ENCODE data around the gene CDC42SE1.

The CDC42SE1 gene

GRCh38 chr1:151026460-151026859 lies 33.0 kb downstream of the CDC42SE1 start:
- Histone ChIP-seq H3K27me3 (replicated peaks; ENCODE audit: control insufficient read depth, insufficient read depth, low read length) (no peaks in the 10 kb centered on the region), H3K4me3 (replicated peaks; ENCODE audit: low read depth, low read length) (no peak overlapping the region), H3K36me3 (ENCODE audit: control insufficient read depth, insufficient read depth, low read length) (peaks cover 7% of the 10 kb centered on the region)
- TF ChIP-seq CTCF (IDR thresholded peaks at IDR 0.05; ENCODE audit: insufficient read depth, low read length, poor library complexity, severe bottlenecking), result no peak
- DNase-seq (ENCODE audit: extremely low read depth, insufficient read length), result no peak

GRCh38 chr1:151024540-151025146 lies 34.8 kb downstream of the CDC42SE1 start:
- DNase-seq (ENCODE audit: extremely low read depth, insufficient read length), result peak; percentile 31
- peak; percentile 82 for TF ChIP-seq CTCF (IDR thresholded peaks at IDR 0.05; ENCODE audit: insufficient read depth, low read length, poor library complexity, severe bottlenecking)
- no peaks in the 10 kb centered on the region for H3K27me3 ChIP-seq (replicated peaks; ENCODE audit: control insufficient read depth, insufficient read depth, low read length)
- peaks cover 7% of the 10 kb centered on the region for H3K36me3 ChIP-seq (ENCODE audit: control insufficient read depth, insufficient read depth, low read length)
- no peak overlapping the region for H3K4me3 ChIP-seq (replicated peaks; ENCODE audit: low read depth, low read length)

GRCh38 chr1:151013518-151013917 lies 45.9 kb downstream of the CDC42SE1 start:
- no peaks in the 10 kb centered on the region for H3K27me3 ChIP-seq (replicated peaks; ENCODE audit: control insufficient read depth, insufficient read depth, low read length)
- no peak overlapping the region for H3K4me3 ChIP-seq (replicated peaks; ENCODE audit: low read depth, low read length)
- no peak for TF ChIP-seq CTCF (IDR thresholded peaks at IDR 0.05; ENCODE audit: insufficient read depth, low read length, poor library complexity, severe bottlenecking)
- no peak for DNase-seq (ENCODE audit: extremely low read depth, insufficient read length)
- no peaks in the 10 kb centered on the region for H3K36me3 ChIP-seq (ENCODE audit: control insufficient read depth, insufficient read depth, low read length)

- no peaks in the 10 kb centered on the region for H3K27me3 ChIP-seq (replicated peaks; ENCODE audit: control insufficient read depth, insufficient read depth, low read length)
- DNase-seq (ENCODE audit: extremely low read depth, insufficient read length), result no peak
- no peak for TF ChIP-seq CTCF (IDR thresholded peaks at IDR 0.05; ENCODE audit: insufficient read depth, low read length, poor library complexity, severe bottlenecking)
- no peaks in the 10 kb centered on the region for H3K36me3 ChIP-seq (ENCODE audit: control insufficient read depth, insufficient read depth, low read length)
- no peak overlapping the region for H3K4me3 ChIP-seq (replicated peaks; ENCODE audit: low read depth, low read length)
These were observed 46.5 kb downstream of the CDC42SE1 start for GRCh38 chr1:151012684-151013471.

GRCh38 chr1:151011154-151011850 lies 48.1 kb downstream of the CDC42SE1 start:
- no peak for DNase-seq (ENCODE audit: extremely low read depth, insufficient read length)
- Histone ChIP-seq H3K4me3 (replicated peaks; ENCODE audit: low read depth, low read length) (no peak overlapping the region), H3K27me3 (replicated peaks; ENCODE audit: control insufficient read depth, insufficient read depth, low read length) (no peaks in the 10 kb centered on the region), H3K36me3 (ENCODE audit: control insufficient read depth, insufficient read depth, low read length) (no peaks in the 10 kb centered on the region)
- TF ChIP-seq CTCF (IDR thresholded peaks at IDR 0.05; ENCODE audit: insufficient read depth, low read length, poor library complexity, severe bottlenecking), result no peak
